ENCODE measurements around the gene NDUFV2.

The NDUFV2 gene

GRCh38 chr18:9079818-9080528 lies 22.5 kb upstream of the NDUFV2 start:
- ChIA-PET CTCF (interaction anchor here (1.3 to 2.9 kb wide), 2 partner anchors 10 to 67 kb away, joined by 5 to 13 read pairs; no protein-coding TSS in a partner anchor), POLR2A (interaction anchor here (0.6 kb wide), 1 partner anchor 8 kb away, joined by 3 read pairs; no protein-coding TSS in a partner anchor)
- Histone ChIP-seq H3K27me3 (replicated peaks in 2 of 5; ENCODE audit: control insufficient read depth in 4 of 5, insufficient read depth in 5 of 5, low read length in 4 of 5) (no peaks in the 10 kb centered on the region), H3K36me3 (ENCODE audit: control insufficient read depth in 4 of 4, insufficient read depth in 4 of 4, low read length in 3 of 4) (no peaks in the 10 kb centered on the region), H3K4me1 (ENCODE audit: control extremely low read depth in 1 of 4, control insufficient read depth in 4 of 4, insufficient read depth in 4 of 4, low read length in 3 of 4) (peaks cover 6 to 53% (median 29%) of the 10 kb centered on the region in 4 experiments), H3K4me3 (ENCODE audit: control insufficient read depth in 1 of 7, extremely low read depth in 1 of 7, insufficient read depth in 4 of 7, low read depth in 2 of 7, low read length in 6 of 7) (no peak overlapping the region), H3K27ac (ENCODE audit: insufficient read depth in 1 of 2, low read depth in 1 of 2, low read length in 2 of 2, poor library complexity in 1 of 2, severe bottlenecking in 2 of 2) (no peak overlapping the region), H3K9me3 (ENCODE audit: control extremely low read depth in 1 of 5, control insufficient read depth in 4 of 5, insufficient read depth in 2 of 5, low read depth in 1 of 5, low read length in 4 of 5) (no peaks in the 10 kb centered on the region)
- DNase-seq = no peak
- 83% methylated on average over 4 of the region's 6 CpGs for WGBS (ENCODE audit: insufficient coverage)

- H3K9me3 ChIP-seq (ENCODE audit: control extremely low read depth in 1 of 5, control insufficient read depth in 4 of 5, insufficient read depth in 2 of 5, low read depth in 1 of 5, low read length in 4 of 5) = no peaks in the 10 kb centered on the region
- no peak overlapping the region for H3K4me3 ChIP-seq (ENCODE audit: control insufficient read depth in 1 of 7, extremely low read depth in 1 of 7, insufficient read depth in 4 of 7, low read depth in 2 of 7, low read length in 6 of 7)
- H3K27ac ChIP-seq (ENCODE audit: insufficient read depth in 1 of 2, low read depth in 1 of 2, low read length in 2 of 2, poor library complexity in 1 of 2, severe bottlenecking in 2 of 2) = no peak overlapping the region
- no CpG with 5 or more reads among the region's 4 CpGs for WGBS (ENCODE audit: insufficient coverage)
- CTCF ChIA-PET = interaction anchor here (1.1 to 2.2 kb wide), 6 partner anchors 9 to 435 kb away, joined by 3 to 12 read pairs (median 6); no protein-coding TSS in a partner anchor
- H3K4me1 ChIP-seq (ENCODE audit: control extremely low read depth in 1 of 4, control insufficient read depth in 4 of 4, insufficient read depth in 4 of 4, low read length in 3 of 4) = peaks cover 6 to 53% (median 30%) of the 10 kb centered on the region in 4 experiments
- no peaks in the 10 kb centered on the region for H3K36me3 ChIP-seq (ENCODE audit: control insufficient read depth in 4 of 4, insufficient read depth in 4 of 4, low read length in 3 of 4)
- H3K27me3 ChIP-seq (replicated peaks in 2 of 5; ENCODE audit: control insufficient read depth in 4 of 5, insufficient read depth in 5 of 5, low read length in 4 of 5) = no peaks in the 10 kb centered on the region
- POLR2A ChIA-PET = no interaction called here
- DNase-seq = peak in 1 of 3 donors; percentile 56
Observed at GRCh38 chr18:9081940-9082339, 20.6 kb upstream of the NDUFV2 start.

- CTCF ChIA-PET = interaction anchor here (1.1 to 2.2 kb wide), 7 partner anchors 10 to 434 kb away, joined by 3 to 12 read pairs (median 5); no protein-coding TSS in a partner anchor
- Histone ChIP-seq H3K9me3 (ENCODE audit: control extremely low read depth in 1 of 5, control insufficient read depth in 4 of 5, insufficient read depth in 2 of 5, low read depth in 1 of 5, low read length in 4 of 5) (no peaks in the 10 kb centered on the region), H3K4me1 (ENCODE audit: control extremely low read depth in 1 of 4, control insufficient read depth in 4 of 4, insufficient read depth in 4 of 4, low read length in 3 of 4) (peaks cover 6 to 49% (median 30%) of the 10 kb centered on the region in 4 experiments), H3K27ac (ENCODE audit: insufficient read depth in 1 of 2, low read depth in 1 of 2, low read length in 2 of 2, poor library complexity in 1 of 2, severe bottlenecking in 2 of 2) (peak overlapping the region in 1 of 2 experiments; percentile 55), H3K36me3 (ENCODE audit: control insufficient read depth in 4 of 4, insufficient read depth in 4 of 4, low read length in 3 of 4) (no peaks in the 10 kb centered on the region), H3K27me3 (replicated peaks in 2 of 5; ENCODE audit: control insufficient read depth in 4 of 5, insufficient read depth in 5 of 5, low read length in 4 of 5) (no peaks in the 10 kb centered on the region), H3K4me3 (ENCODE audit: control insufficient read depth in 1 of 7, extremely low read depth in 1 of 7, insufficient read depth in 4 of 7, low read depth in 2 of 7, low read length in 6 of 7) (peak overlapping the region in 4 of 7 experiments; percentile 2 to 42 (median 9))
- POLR2A ChIA-PET = interaction anchor here (1.4 to 1.5 kb wide), 2 partner anchors 21 to 54 kb away, joined by 4 read pairs; partner anchors contain the start of gene ANKRD12
- 48% methylated on average over 3 of the region's 5 CpGs for WGBS (ENCODE audit: insufficient coverage)
- DNase-seq = peak; percentile 22 to 68 (median 60)
Observed at GRCh38 chr18:9082711-9083510, 19.6 kb upstream of the NDUFV2 start.

GRCh38 chr18:9086015-9086414 lies 16.5 kb upstream of the NDUFV2 start:
- Histone ChIP-seq H3K4me3 (ENCODE audit: control insufficient read depth in 1 of 7, extremely low read depth in 1 of 7, insufficient read depth in 4 of 7, low read depth in 2 of 7, low read length in 6 of 7) (no peak overlapping the region), H3K9me3 (ENCODE audit: control extremely low read depth in 1 of 5, control insufficient read depth in 4 of 5, insufficient read depth in 2 of 5, low read depth in 1 of 5, low read length in 4 of 5) (no peaks in the 10 kb centered on the region), H3K36me3 (ENCODE audit: control insufficient read depth in 4 of 4, insufficient read depth in 4 of 4, low read length in 3 of 4) (no peaks in the 10 kb centered on the region), H3K27me3 (replicated peaks in 2 of 5; ENCODE audit: control insufficient read depth in 4 of 5, insufficient read depth in 5 of 5, low read length in 4 of 5) (no peaks in the 10 kb centered on the region), H3K4me1 (ENCODE audit: control extremely low read depth in 1 of 4, control insufficient read depth in 4 of 4, insufficient read depth in 4 of 4, low read length in 3 of 4) (peaks cover 6 to 42% (median 32%) of the 10 kb centered on the region in 4 experiments), H3K27ac (ENCODE audit: insufficient read depth in 1 of 2, low read depth in 1 of 2, low read length in 2 of 2, poor library complexity in 1 of 2, severe bottlenecking in 2 of 2) (no peak overlapping the region)
- WGBS (ENCODE audit: insufficient coverage) = no CpG with 5 or more reads among the region's 2 CpGs
- ChIA-PET CTCF (interaction anchor here (0.7 to 2.0 kb wide), 4 partner anchors 10 to 54 kb away, joined by 3 to 6 read pairs (median 4); partner anchors contain the start of gene NDUFV2), POLR2A (interaction anchor here (0.7 kb wide), 1 partner anchor 18 kb away, joined by 3 read pairs; no protein-coding TSS in a partner anchor)
- DNase-seq = no peak

- CTCF ChIA-PET = interaction anchor here (1.5 to 2.0 kb wide), 2 partner anchors 15 to 21 kb away, joined by 4 read pairs; partner anchors contain the start of gene NDUFV2
- POLR2A ChIA-PET = no interaction called here
- Histone ChIP-seq H3K36me3 (ENCODE audit: control insufficient read depth in 4 of 4, insufficient read depth in 4 of 4, low read length in 3 of 4) (no peaks in the 10 kb centered on the region), H3K4me3 (ENCODE audit: control insufficient read depth in 1 of 7, extremely low read depth in 1 of 7, insufficient read depth in 4 of 7, low read depth in 2 of 7, low read length in 6 of 7) (no peak overlapping the region), H3K27me3 (replicated peaks in 2 of 5; ENCODE audit: control insufficient read depth in 4 of 5, insufficient read depth in 5 of 5, low read length in 4 of 5) (no peaks in the 10 kb centered on the region), H3K27ac (ENCODE audit: insufficient read depth in 1 of 2, low read depth in 1 of 2, low read length in 2 of 2, poor library complexity in 1 of 2, severe bottlenecking in 2 of 2) (no peak overlapping the region), H3K9me3 (ENCODE audit: control extremely low read depth in 1 of 5, control insufficient read depth in 4 of 5, insufficient read depth in 2 of 5, low read depth in 1 of 5, low read length in 4 of 5) (no peaks in the 10 kb centered on the region), H3K4me1 (ENCODE audit: control extremely low read depth in 1 of 4, control insufficient read depth in 4 of 4, insufficient read depth in 4 of 4, low read length in 3 of 4) (peaks cover 6 to 41% (median 30%) of the 10 kb centered on the region in 4 experiments)
- no CpG with 5 or more reads among the region's 1 CpG for WGBS (ENCODE audit: insufficient coverage)
- DNase-seq = no peak
Observed at GRCh38 chr18:9086624-9087023, 15.9 kb upstream of the NDUFV2 start.

- CTCF ChIA-PET = no interaction called here
- H3K27me3 ChIP-seq (replicated peaks in 2 of 5; ENCODE audit: control insufficient read depth in 4 of 5, insufficient read depth in 5 of 5, low read length in 4 of 5) = no peaks in the 10 kb centered on the region
Observed at GRCh38 chr18:9087144-9087543, 15.4 kb upstream of the NDUFV2 start.

More at GRCh38 chr18:9087144-9087543, 15.4 kb upstream of the NDUFV2 start:
- Histone ChIP-seq H3K27ac (ENCODE audit: insufficient read depth in 1 of 2, low read depth in 1 of 2, low read length in 2 of 2, poor library complexity in 1 of 2, severe bottlenecking in 2 of 2) (no peak overlapping the region), H3K9me3 (ENCODE audit: control extremely low read depth in 1 of 5, control insufficient read depth in 4 of 5, insufficient read depth in 2 of 5, low read depth in 1 of 5, low read length in 4 of 5) (no peaks in the 10 kb centered on the region), H3K36me3 (ENCODE audit: control insufficient read depth in 4 of 4, insufficient read depth in 4 of 4, low read length in 3 of 4) (no peaks in the 10 kb centered on the region), H3K4me3 (ENCODE audit: control insufficient read depth in 1 of 7, extremely low read depth in 1 of 7, insufficient read depth in 4 of 7, low read depth in 2 of 7, low read length in 6 of 7) (no peak overlapping the region), H3K4me1 (ENCODE audit: control extremely low read depth in 1 of 4, control insufficient read depth in 4 of 4, insufficient read depth in 4 of 4, low read length in 3 of 4) (peaks cover 6 to 37% (median 26%) of the 10 kb centered on the region in 4 experiments)
- no peak for DNase-seq
- WGBS (ENCODE audit: insufficient coverage) = 95% methylated on average over 2 of the region's 2 CpGs
- POLR2A ChIA-PET = no interaction called here

Measured in common myeloid progenitor, CD34-positive (primary cell).